ENCODE measurements around the gene WDHD1.
A peak's percentile ranks its signal among the peaks of the same experiment; 100 is the strongest.
"Not testable (repeated sequence)": the region's sequence is repeated elsewhere in the genome, so short reads cannot be mapped to it uniquely, and the experiment has no call there.

The WDHD1 gene

DNA sequence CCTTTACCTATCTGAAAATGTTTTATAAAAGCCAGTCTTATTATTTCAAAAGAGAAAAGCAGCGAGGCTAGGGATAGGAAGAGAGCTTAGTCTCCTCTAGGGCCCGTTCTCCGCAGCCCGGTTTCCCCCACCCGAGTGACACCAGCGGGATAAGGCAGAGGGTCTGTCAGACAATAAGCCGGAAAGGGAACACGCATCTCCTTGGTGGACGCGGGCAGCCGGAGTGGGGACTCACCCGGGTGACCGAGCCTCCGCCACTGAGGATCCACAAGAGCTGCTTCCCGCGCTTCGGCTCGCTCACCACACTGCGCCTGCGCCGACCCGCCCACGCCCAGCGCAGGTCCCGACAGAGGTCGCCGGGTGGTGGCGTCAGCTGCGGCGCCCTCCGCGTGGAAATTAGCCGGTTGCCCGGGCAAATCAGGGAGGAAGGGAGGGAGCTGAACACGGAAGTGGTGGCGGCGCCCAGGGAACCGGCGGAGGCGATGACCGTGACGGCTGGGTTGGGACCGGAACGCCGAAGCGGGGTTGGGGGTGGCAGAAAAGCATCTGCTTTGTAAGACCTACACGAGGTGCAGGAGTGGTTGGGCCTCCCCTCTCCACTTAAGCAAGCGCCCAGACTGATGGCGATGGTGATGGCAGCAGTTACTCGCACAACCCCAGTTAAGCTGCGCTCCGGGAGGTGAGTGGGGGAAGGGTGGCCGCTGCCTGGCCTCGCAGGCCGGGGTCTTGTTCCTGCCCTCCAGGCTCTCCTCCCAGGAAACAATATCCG, at the start of gene WDHD1, which contains the start of gene SOCS4:
WDHD1 (minus strand) TSS at position 307 of the 769 bp plus-strand sequence. CDS start 312 bp downstream, outside the sequence.
SOCS4 (plus strand) TSS at position 444 of the 769 bp plus-strand sequence. CDS start 15,806 bp downstream, outside the sequence.
- DNase-seq (ENCODE audit: low read depth in 2 of 2), result peak; percentile 91 to 95

GRCh38 chr14:55075628-55076175, 48.8 kb upstream of the WDHD1 start:
- DNase-seq (ENCODE audit: low read depth in 2 of 2), result no peak

DNA sequence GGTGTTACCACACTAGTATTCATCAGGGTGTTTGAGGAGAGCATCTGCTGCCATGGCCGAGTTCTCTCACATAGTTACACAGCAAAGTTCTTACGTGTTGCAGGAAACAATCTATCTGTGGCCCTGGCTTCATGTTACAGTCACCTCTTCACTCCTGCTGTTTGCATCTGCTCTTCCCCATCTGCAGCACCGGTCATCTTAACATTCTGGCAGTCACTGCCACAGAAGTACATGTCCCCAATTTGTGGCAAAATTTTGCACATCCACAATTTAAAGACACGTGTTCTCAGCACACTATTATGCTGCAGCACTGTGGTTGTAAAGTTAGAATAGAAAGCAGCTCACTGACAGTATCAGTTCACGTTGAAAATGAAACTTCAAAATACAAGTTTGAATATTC, 47.8 kb upstream of the WDHD1 start:
- no peak for DNase-seq (ENCODE audit: low read depth in 2 of 2)

DNA sequence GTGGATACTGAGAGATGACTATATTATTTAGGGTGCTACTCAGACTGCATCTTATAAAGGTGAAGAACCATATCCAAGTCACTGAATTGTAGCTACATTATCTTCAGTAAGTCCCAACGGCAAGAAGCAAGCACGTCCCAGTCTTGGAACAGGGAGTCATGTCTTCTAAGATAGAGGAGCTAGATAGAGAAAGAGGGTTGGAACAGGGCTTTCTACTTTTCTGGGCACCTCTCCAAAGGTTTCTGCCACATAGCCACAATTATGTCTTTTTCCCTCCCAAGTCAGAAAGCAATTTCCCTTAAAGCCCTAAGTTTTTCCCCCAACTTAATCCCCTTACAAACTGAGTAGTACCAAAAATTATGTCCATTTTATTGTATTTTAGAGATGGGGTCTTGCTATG, 47.0 kb upstream of the WDHD1 start:
- no peak for DNase-seq (ENCODE audit: low read depth in 2 of 2)

- no peak for DNase-seq (ENCODE audit: low read depth in 2 of 2)
Measured at GRCh38 chr14:55071870-55072640, 45.2 kb upstream of the WDHD1 start.

- DNase-seq (ENCODE audit: low read depth in 2 of 2), result no peak
Measured at GRCh38 chr14:55070981-55071411, 44.1 kb upstream of the WDHD1 start.

DNA sequence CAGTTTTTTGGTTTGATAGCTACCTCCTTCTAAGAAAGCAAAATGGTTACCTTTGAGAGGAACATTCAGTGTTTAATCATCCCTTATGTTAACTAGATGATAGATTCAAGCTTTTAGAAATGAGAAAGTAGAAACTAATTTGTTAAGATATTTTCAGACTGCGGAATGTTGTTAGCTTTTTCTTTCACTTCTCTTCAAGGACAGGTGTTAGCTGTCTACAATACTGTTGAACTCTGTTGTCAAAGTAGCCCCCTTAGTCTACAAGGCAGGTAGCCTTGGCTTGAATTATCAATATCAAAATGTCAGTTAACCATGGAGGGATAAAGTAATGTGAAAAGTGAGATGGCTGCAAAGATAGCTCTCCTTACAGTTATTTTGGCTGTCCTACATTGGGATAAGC, 39.3 kb upstream of the WDHD1 start:
- no peak for DNase-seq (ENCODE audit: low read depth in 2 of 2)

GRCh38 chr14:55065411-55065810, 38.5 kb upstream of the WDHD1 start:
- DNase-seq (ENCODE audit: low read depth in 2 of 2), result no peak

DNA sequence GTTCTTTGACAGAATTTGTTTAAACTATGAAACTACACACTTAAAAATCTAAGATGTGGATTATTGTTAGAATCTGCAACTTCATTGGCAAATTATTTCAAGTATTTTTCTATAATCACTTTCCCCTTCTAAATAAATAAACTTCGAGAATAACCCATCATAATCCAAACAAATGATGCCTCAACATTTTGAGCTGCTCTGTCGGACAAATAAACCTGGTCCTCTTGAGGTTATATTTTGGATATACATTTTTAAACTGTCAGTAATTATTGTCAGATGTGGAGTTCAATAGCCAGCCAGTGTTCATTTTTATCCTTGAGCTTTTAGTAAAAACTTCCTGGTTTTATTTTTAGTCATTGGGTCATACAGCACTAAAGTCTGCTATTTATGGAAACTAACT, 38.0 kb upstream of the WDHD1 start:
- DNase-seq (ENCODE audit: low read depth in 2 of 2), result not testable (repeated sequence)

DNA sequence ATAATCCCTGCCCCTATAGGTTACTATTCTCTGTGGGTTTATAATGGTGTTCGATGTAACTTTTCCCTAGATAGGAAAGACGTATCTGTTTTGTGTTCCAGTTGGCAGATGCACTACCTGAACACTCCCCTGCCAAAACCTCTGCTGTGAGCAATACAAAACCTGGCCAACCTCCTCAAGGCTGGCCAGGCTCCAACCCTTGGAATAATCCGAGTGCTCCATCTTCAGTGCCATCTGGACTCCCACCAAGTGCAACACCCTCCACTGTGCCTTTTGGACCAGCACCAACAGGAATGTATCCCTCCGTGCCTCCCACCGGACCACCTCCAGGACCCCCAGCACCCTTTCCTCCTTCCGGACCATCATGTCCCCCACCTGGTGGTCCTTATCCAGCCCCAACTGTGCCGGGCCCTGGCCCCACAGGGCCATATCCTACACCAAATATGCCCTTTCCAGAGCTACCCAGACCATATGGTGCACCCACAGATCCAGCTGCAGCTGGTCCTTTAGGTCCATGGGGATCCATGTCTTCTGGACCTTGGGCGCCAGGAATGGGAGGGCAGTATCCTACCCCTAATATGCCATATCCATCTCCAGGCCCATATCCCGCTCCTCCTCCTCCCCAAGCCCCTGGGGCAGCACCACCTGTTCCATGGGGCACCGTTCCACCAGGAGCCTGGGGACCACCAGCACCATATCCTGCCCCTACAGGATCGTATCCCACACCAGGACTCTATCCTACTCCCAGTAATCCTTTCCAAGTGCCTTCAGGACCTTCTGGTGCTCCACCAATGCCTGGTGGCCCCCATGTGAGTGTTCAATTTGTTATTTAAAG, 35.8 kb upstream of the WDHD1 start:
- DNase-seq (ENCODE audit: low read depth in 2 of 2), result no peak

DNA sequence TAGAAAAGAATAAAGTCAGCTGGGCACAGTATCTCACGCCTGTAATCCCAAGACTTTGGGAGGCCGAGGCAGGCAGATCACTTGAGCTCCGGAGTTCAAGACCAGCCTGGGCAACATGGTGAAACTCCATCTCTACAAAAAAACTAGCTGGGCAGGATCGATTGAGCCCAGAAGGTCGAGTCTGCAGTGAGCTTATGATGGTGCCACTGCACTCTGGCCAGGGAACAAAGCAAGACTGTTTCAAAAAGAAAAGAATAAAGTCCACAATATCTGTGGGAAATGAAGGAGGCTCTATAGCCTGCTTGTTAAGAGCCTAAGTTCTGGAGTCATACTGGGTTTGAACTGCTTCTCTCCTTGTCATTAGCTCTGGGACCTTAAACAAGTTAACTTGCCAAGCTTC, 32.4 kb upstream of the WDHD1 start:
- no peak for DNase-seq (ENCODE audit: low read depth in 2 of 2)

DNA sequence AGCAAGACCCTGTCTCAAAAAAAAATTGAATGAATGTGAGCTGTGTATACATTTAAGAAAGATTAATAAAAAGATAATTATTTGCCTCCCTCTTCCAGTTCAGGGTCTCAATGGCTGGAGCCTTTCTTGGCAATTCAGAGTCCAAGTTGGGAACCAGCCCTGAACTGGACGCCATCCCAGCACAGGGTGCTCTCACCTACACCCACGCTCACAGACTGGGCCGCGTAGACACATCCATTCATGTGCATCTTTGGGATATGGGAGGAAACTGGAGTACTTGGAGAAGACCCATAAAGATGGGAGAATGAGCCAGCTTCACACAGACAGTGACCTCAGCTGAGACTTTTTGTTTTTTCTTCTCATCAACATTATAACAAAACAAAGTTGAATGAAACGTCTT, 31.0 kb upstream of the WDHD1 start:
- DNase-seq (ENCODE audit: low read depth in 2 of 2), result no peak

- DNase-seq (ENCODE audit: low read depth in 2 of 2), result no peak
Measured at GRCh38 chr14:55054098-55054497, 27.2 kb upstream of the WDHD1 start.

GRCh38 chr14:55053500-55053899, 26.6 kb upstream of the WDHD1 start:
- DNase-seq (ENCODE audit: low read depth in 2 of 2), result no peak

GRCh38 chr14:55053018-55053417, 26.1 kb upstream of the WDHD1 start:
- no peak for DNase-seq (ENCODE audit: low read depth in 2 of 2)

DNA sequence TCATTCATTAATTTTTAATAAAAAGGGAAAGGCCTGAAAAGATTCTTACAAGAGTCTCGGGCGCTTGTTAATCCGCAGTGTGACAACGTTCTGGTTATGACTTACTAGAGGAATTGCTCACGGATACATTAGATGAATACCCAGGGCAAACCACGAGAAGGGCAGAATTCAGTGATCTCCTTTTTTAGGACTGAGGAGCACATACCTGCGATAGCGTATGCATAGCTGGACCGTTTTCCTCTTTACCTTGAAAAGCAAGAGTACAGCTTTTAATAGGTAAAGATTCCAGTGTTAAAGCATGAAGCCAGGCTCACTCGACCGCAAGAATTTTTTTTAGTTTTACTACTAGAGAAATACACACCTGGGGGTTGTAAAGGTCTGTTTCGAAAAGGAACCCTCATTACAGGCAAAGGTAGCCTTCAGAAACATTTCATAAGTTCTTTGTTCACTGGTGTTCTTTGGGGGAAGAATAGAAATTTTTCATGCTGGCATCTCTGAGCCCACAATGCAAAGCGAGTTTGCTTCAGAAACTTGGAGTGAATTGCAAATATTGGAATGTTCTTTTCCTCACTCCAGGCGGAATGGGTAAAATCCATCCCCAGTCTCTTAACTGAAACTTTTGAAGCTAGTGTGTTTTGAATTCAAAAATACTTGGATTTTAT, 25.5 kb upstream of the WDHD1 start:
- DNase-seq (ENCODE audit: low read depth in 2 of 2), result no peak

DNA sequence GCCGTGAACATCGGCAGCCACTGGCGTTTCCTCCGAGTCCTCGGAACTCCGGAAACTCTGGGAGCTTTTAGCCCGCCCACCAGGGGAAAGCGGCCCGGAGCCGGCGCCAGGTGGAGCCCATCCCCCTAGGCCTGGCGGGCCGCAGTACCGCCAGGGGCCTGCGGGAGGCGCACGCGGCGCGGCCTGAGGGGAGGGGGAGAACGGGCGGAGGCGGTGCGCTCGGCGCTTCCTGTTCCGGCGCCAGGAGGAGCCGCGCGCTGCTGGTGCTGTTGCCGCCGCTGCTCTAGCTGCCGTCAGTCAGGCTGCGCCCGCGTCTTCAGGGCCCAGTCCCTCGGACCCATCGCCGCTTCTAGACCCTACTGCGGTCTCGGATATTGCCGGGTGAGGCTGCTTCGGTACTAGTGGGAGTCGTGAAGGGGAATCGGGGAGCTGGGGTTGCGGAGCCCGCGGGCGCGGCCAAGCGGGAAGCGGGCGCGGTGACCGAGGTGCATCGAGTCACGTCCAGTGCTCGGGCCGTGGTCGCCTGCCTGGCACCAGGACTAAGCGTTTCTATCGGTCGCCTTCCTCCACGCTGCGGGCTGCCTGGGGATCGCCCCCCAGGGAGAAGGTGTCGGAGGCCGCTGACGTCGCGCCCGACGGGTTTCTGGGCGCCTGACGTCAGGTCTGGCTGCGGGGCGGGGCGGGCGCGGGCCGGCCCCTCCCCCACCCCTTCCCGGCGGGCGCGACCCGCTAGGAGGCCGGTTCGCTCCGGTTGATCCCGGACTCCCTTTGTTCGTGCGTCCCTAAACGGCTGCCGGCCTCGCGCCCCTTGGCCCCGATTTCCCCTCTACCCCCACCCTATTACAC, 24.7 kb upstream of the WDHD1 start, which contains the start of gene MAPK1IP1L:
MAPK1IP1L (plus strand) TSS at position 225 of the 846 bp plus-strand sequence. CDS start 10,037 bp downstream, outside the sequence.
- DNase-seq (ENCODE audit: low read depth in 2 of 2), result peak; percentile 74 to 81

- no peak for DNase-seq (ENCODE audit: low read depth in 2 of 2)
Measured at GRCh38 chr14:55051165-55051422, 24.2 kb upstream of the WDHD1 start.

DNA sequence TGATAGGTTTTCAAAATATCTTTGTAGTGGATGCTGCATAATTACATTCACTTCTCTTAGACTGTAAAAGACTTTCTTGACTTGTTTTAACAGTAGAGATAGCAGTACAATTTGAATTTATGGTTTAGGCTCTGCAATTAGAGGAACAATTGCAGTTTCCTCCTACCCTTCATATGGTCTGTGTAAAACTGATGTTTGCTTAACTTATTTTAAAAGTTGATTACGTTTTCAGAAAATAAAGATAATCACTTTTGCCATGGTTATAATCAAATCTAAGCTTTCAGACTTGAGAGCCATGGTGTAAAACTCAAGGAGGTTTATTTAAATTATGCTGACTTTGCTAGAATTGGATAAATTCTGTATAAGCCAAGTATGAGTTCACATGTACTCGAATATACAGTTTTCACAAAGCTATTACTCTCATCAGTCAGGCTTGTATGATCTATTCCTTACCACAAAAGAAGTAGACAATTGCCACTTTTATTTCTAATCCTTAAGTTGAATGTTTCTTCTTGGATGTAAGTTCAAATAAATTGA, 22.1 kb upstream of the WDHD1 start:
- DNase-seq (ENCODE audit: low read depth in 2 of 2), result no peak
